HepG2 (cell line): ENCODE data around the gene GDAP1L1. TPM values are rescaled to one million over a fixed set of nuclear protein-coding genes. Genes with fewer than 3 reads are reported as not detected.

ENCODE experiments used
- CBFB ChIP-seq: sonication (generic); formaldehyde crosslinking; IDR thresholded peaks from 2 replicates; pipeline ENCODE4 v1.4.0; 2020; ENCODE audit warnings: missing genetic modification reagents
- EEA1 ChIP-seq: sonication (generic); formaldehyde crosslinking; IDR thresholded peaks from 2 replicates; pipeline ENCODE4 v1.5.1; 2020; ENCODE audit warnings: mild to moderate bottlenecking, missing genetic modification reagents, borderline replicate concordance
- FOXO1 ChIP-seq: sonication (generic); formaldehyde crosslinking; IDR thresholded peaks from 2 replicates; pipeline ENCODE4 v1.4.0; 2020; ENCODE audit warnings: missing genetic modification reagents
- GABPB1 ChIP-seq: IDR thresholded peaks from 2 replicates; pipeline ENCODE4 v1.6.1; 2016; ENCODE audit warnings: mild to moderate bottlenecking, missing genetic modification reagents, moderate library complexity, missing compliant biosample characterization
- GATAD1 ChIP-seq: IDR thresholded peaks from 2 replicates; pipeline ENCODE4 v1.6.1; 2016; ENCODE audit warnings: missing genetic modification reagents, missing compliant biosample characterization
- HDAC1 ChIP-seq: sonication (generic); formaldehyde crosslinking; IDR thresholded peaks from 2 replicates; pipeline ENCODE4 v1.5.1; 2020; ENCODE audit warnings: mild to moderate bottlenecking, missing genetic modification reagents
- KDM3A ChIP-seq: IDR thresholded peaks from 2 replicates; pipeline ENCODE4 v1.6.1; 2018; ENCODE audit warnings: low read depth, missing compliant biosample characterization
- KMT2B ChIP-seq: IDR thresholded peaks from 2 replicates; pipeline ENCODE4 v1.6.1; 2016; ENCODE audit warnings: missing genetic modification reagents, missing compliant biosample characterization
- MAX ChIP-seq: IDR thresholded peaks from 2 replicates; pipeline ENCODE4 v1.6.1; 2012; ENCODE audit warnings: inconsistent platforms
- NFE2L1 ChIP-seq: sonication (generic); formaldehyde crosslinking; IDR thresholded peaks from 2 replicates; pipeline ENCODE4 v1.4.0; 2020; ENCODE audit warnings: missing genetic modification reagents, mild to moderate bottlenecking, borderline replicate concordance
- NFE2L2 ChIP-seq: fragments of 150-350 bp; IDR thresholded peaks from 2 replicates; pipeline ENCODE4 v1.6.1; 2014; ENCODE audit warnings: low read length
- PRDM4 ChIP-seq: sonication (generic); formaldehyde crosslinking; IDR thresholded peaks from 2 replicates; pipeline ENCODE4 v1.9.0; 2021; ENCODE audit warnings: missing genetic modification reagents, borderline replicate concordance
- RFXAP ChIP-seq: sonication (generic); formaldehyde crosslinking; IDR thresholded peaks from 2 replicates; pipeline ENCODE4 v1.4.0; 2020; ENCODE audit warnings: missing genetic modification reagents, borderline replicate concordance
- SMAD1 ChIP-seq: sonication (generic); formaldehyde crosslinking; IDR thresholded peaks from 2 replicates; pipeline ENCODE4 v1.4.0; 2020; ENCODE audit warnings: missing genetic modification reagents, low read depth, mild to moderate bottlenecking, borderline replicate concordance
- TGIF2 ChIP-seq: IDR thresholded peaks from 2 replicates; pipeline ENCODE4 v1.6.1; 2016; ENCODE audit warnings: control low read depth, missing compliant biosample characterization
- THRA ChIP-seq: sonication (generic); formaldehyde crosslinking; IDR thresholded peaks from 2 replicates; pipeline ENCODE4 v1.4.0; 2020; ENCODE audit warnings: missing genetic modification reagents, borderline replicate concordance
- ZBTB21 ChIP-seq: sonication (generic); formaldehyde crosslinking; IDR thresholded peaks from 2 replicates; pipeline ENCODE4 v1.4.0; 2020; ENCODE audit warnings: missing genetic modification reagents
- ZBTB37 ChIP-seq: sonication (generic); formaldehyde crosslinking; IDR thresholded peaks from 2 replicates; pipeline ENCODE4 v1.4.0; 2020; ENCODE audit warnings: mild to moderate bottlenecking, missing genetic modification reagents
- ZC3H13 ChIP-seq: sonication (generic); formaldehyde crosslinking; IDR thresholded peaks from 2 replicates; pipeline ENCODE4 v1.8.1; 2023; ENCODE audit warnings: mild to moderate bottlenecking, missing genetic modification reagents, moderate library complexity
- ZKSCAN5 ChIP-seq: sonication (generic); formaldehyde crosslinking; IDR thresholded peaks from 2 replicates; pipeline ENCODE4 v1.5.1; 2020; ENCODE audit warnings: mild to moderate bottlenecking, missing genetic modification reagents
- ZNF180 ChIP-seq: sonication (generic); formaldehyde crosslinking; IDR thresholded peaks from 2 replicates; pipeline ENCODE4 v1.4.0; 2020; ENCODE audit warnings: low read depth, missing genetic modification reagents, borderline replicate concordance
- ZNF556 ChIP-seq: sonication (generic); formaldehyde crosslinking; IDR thresholded peaks from 2 replicates; pipeline ENCODE4 v1.4.0; 2020; ENCODE audit warnings: mild to moderate bottlenecking, missing genetic modification reagents, borderline replicate concordance
- ZNF580 ChIP-seq: IDR thresholded peaks from 2 replicates; pipeline ENCODE4 v1.6.1; 2016; ENCODE audit warnings: low read depth, borderline replicate concordance
- ZNF780A ChIP-seq: sonication (generic); formaldehyde crosslinking; IDR thresholded peaks from 2 replicates; pipeline ENCODE4 v1.8.0; 2022; ENCODE audit warnings: mild to moderate bottlenecking, missing genetic modification reagents, moderate library complexity
- ZNF850 ChIP-seq: sonication (generic); formaldehyde crosslinking; conservative IDR thresholded peaks from 2 replicates; pipeline ENCODE4 v1.9.0; 2021; ENCODE audit warnings: mild to moderate bottlenecking, missing genetic modification reagents
- ZNF891 ChIP-seq: sonication (generic); formaldehyde crosslinking; IDR thresholded peaks from 2 replicates; pipeline ENCODE4 v1.5.0; 2020; ENCODE audit warnings: mild to moderate bottlenecking, missing genetic modification reagents
- polyA plus RNA-seq, 8 experiments: library from polyadenylated mRNA; depleted of rRNA in 3 of 8; stranded (reverse) in 7 of 8; unstranded in 1 of 8; fragments of >200 nt; fragmentation: Illumina TruSeq in 4 of 8; extraction: Trizol in 4 of 8; gene quantifications; 2 replicates each; pipeline versions ENCODE4 v1.2.1 to v1.2.3, GENCODE V29; 2011 to 2016; ENCODE audit warnings: low read depth in 4 of 8, missing spikeins in 1 of 8, mixed read lengths in 1 of 8; ENCODE audit not compliant: insufficient read depth in 1 of 8
- total RNA-seq, 5 experiments: library from RNA; depleted of rRNA; stranded (reverse); fragments of >200 nt; fragmentation: Illumina TruSeq; extraction: Trizol; gene quantifications; 2 replicates each; pipeline ENCODE4 v1.2.3, GENCODE V29; 2016; ENCODE audit warnings: low read depth in 1 of 5

GDAP1L1 gene
- total and polyA plus RNA-seq, 2 of the 13 experiments (the other 11 are each of a cell fraction or from before 2014, with no cell fraction given), result 0.04 TPM; not detected in 1

GRCh38 chr20:44215125-44215524 is 32.0 kb upstream of the GDAP1L1 start (continued):
- TF ChIP-seq ZNF780A (CRISPR knock-in tag), result 0 out of 2 replicates have a peak, but pooled peaks have one; percentile 14
- TF ChIP-seq NFE2L2, result 0 out of 2 replicates have a peak, but pooled peaks have one; percentile 27
- peak; percentile 22; the same call in 1 of the 2 replicates for TF ChIP-seq RFXAP (CRISPR knock-in tag)
- peak; percentile 33; the same call in 1 of the 2 replicates for TF ChIP-seq ZNF580
- TF ChIP-seq ZNF180 (CRISPR knock-in tag), result no peak
- no peak for TF ChIP-seq ZNF556
- 0 out of 2 replicates have a peak, but pooled peaks have one; percentile 46 for TF ChIP-seq PRDM4 (CRISPR knock-in tag)
- TF ChIP-seq HDAC1, result 0 out of 2 replicates have a peak, but pooled peaks have one; percentile 1
- no peak for TF ChIP-seq ZBTB37
- TF ChIP-seq ZKSCAN5, result no peak
- TF ChIP-seq KMT2B (CRISPR knock-in tag), result 0 out of 2 replicates have a peak, but pooled peaks have one; percentile 50
- 0 out of 2 replicates have a peak, but pooled peaks have one; percentile 3 for TF ChIP-seq ZNF850 (CRISPR knock-in tag)
- TF ChIP-seq CBFB (CRISPR knock-in tag), result peak; percentile 57; the same call in 1 of the 2 replicates
- no peak for TF ChIP-seq TGIF2
- 0 out of 2 replicates have a peak, but pooled peaks have one; percentile 49 for TF ChIP-seq ZC3H13 (CRISPR knock-in tag)
- TF ChIP-seq GATAD1 (CRISPR knock-in tag), result peak; percentile 69
- TF ChIP-seq EEA1, result no peak
- TF ChIP-seq MAX, result peak; percentile 46; the same call in 1 of the 2 replicates
- no peak for TF ChIP-seq ZBTB21 (CRISPR knock-in tag)
- TF ChIP-seq NFE2L1, result no peak
- TF ChIP-seq KDM3A (CRISPR knock-in tag), result peak; percentile 63; the same call in 1 of the 2 replicates
- TF ChIP-seq ZNF891 (CRISPR knock-in tag), result peak; percentile 45; the same call in 1 of the 2 replicates
- 0 out of 2 replicates have a peak, but pooled peaks have one; percentile 39 for TF ChIP-seq FOXO1 (CRISPR knock-in tag)
- no peak for TF ChIP-seq SMAD1 (CRISPR knock-in tag)
- 0 out of 2 replicates have a peak, but pooled peaks have one; percentile 38 for TF ChIP-seq GABPB1
- TF ChIP-seq THRA (CRISPR knock-in tag), result peak; percentile 50; the same call in 1 of the 2 replicates
